ENCODE data around the gene SAMHD1.

DNA sequence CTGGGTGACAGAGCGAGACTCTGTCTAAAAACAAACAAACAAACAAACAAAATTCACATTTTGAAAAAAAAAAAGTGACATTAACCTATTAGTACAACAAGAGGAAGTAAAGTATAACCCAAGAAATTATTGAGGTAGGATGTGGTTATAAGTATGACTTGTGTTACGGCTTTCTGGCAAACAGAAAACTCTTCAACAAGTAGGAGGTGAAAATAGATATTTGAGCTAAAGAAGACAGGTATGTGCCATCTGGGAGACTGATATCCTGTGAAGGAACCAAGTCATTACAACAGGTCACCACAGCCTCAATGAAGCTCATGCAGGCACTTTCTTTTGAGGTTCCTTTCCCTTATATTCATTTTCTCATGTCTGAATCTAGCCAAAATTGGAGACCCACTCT lies 46.8 kb downstream of the SAMHD1 start:
- TF ChIP-seq, protein P1, sequence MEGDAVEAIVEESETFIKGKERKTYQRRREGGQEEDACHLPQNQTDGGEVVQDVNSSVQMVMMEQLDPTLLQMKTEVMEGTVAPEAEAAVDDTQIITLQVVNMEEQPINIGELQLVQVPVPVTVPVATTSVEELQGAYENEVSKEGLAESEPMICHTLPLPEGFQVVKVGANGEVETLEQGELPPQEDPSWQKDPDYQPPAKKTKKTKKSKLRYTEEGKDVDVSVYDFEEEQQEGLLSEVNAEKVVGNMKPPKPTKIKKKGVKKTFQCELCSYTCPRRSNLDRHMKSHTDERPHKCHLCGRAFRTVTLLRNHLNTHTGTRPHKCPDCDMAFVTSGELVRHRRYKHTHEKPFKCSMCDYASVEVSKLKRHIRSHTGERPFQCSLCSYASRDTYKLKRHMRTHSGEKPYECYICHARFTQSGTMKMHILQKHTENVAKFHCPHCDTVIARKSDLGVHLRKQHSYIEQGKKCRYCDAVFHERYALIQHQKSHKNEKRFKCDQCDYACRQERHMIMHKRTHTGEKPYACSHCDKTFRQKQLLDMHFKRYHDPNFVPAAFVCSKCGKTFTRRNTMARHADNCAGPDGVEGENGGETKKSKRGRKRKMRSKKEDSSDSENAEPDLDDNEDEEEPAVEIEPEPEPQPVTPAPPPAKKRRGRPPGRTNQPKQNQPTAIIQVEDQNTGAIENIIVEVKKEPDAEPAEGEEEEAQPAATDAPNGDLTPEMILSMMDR (IDR thresholded peaks at IDR 0.05; ENCODE audit: extremely low read depth in 1 of 2, insufficient read depth in 1 of 2, low read depth in 1 of 2, low read length in 2 of 2): no peak
- TF ChIP-seq EZH2 (IDR thresholded peaks at IDR 0.05; ENCODE audit: borderline replicate concordance, low read depth, low read length, severe bottlenecking): no peak
